ENCODE measurements around the gene AGRN.
"Not testable (repeated sequence)": the region's sequence is repeated elsewhere in the genome, so short reads cannot be mapped to it uniquely, and the experiment has no call there.

The AGRN gene

GRCh38 chr1:991275-991674, 28.6 kb upstream of the AGRN start:
- H3K36me3 ChIP-seq (ENCODE audit: control insufficient read depth in 4 of 4, insufficient read depth in 4 of 4, low read length in 3 of 4); POLR2A ChIA-PET; H3K4me1 ChIP-seq (ENCODE audit: control extremely low read depth in 1 of 4, control insufficient read depth in 4 of 4, insufficient read depth in 4 of 4, low read length in 3 of 4); DNase-seq; H3K4me3 ChIP-seq (ENCODE audit: control insufficient read depth in 1 of 7, extremely low read depth in 1 of 7, insufficient read depth in 4 of 7, low read depth in 2 of 7, low read length in 6 of 7); H3K27ac ChIP-seq (ENCODE audit: insufficient read depth in 1 of 2, low read depth in 1 of 2, low read length in 2 of 2, poor library complexity in 1 of 2, severe bottlenecking in 2 of 2): not testable (repeated sequence)
- 100% methylated on average over 3 of the region's 6 CpGs for WGBS (ENCODE audit: insufficient coverage)
- CTCF ChIA-PET = interaction anchor here (1.0 to 6.5 kb wide), 4 partner anchors 9 to 73 kb away, joined by 4 to 58 read pairs (median 8); partner anchors contain the start of gene PERM1
- peaks cover 0 to 16% (median 3%) of the 10 kb centered on the region in 5 experiments for H3K9me3 ChIP-seq (ENCODE audit: control extremely low read depth in 1 of 5, control insufficient read depth in 4 of 5, insufficient read depth in 2 of 5, low read depth in 1 of 5, low read length in 4 of 5)
- peaks cover 0 to 49% (median 3%) of the 10 kb centered on the region in 5 experiments for H3K27me3 ChIP-seq (replicated peaks in 2 of 5; ENCODE audit: control insufficient read depth in 4 of 5, insufficient read depth in 5 of 5, low read length in 4 of 5)

DNA sequence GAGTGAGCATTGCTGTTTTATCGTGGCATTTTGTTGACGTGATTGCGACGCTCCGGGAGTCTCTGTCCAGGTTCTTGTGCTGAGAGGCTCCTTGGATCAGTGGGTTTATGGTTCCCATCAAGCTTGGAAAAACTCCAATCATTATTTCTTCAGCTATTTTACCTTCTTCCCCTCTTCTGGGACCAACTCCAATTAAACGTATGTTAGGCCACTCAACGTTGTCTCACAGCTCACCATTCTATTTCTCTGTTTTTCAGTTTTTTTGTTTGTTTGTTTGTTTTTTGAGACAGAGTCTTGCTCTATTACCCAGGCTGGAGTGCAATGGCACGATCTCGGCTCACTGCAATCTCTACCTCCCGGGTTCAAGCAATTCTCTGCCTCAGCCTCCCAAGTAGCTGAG, 28.0 kb upstream of the AGRN start:
- no peaks in the 10 kb centered on the region for H3K36me3 ChIP-seq (ENCODE audit: control insufficient read depth in 4 of 4, insufficient read depth in 4 of 4, low read length in 3 of 4)
- peaks cover 0 to 6% (median 5%) of the 10 kb centered on the region in 4 experiments for H3K4me1 ChIP-seq (ENCODE audit: control extremely low read depth in 1 of 4, control insufficient read depth in 4 of 4, insufficient read depth in 4 of 4, low read length in 3 of 4)
- peaks cover 0 to 16% (median 3%) of the 10 kb centered on the region in 5 experiments for H3K9me3 ChIP-seq (ENCODE audit: control extremely low read depth in 1 of 5, control insufficient read depth in 4 of 5, insufficient read depth in 2 of 5, low read depth in 1 of 5, low read length in 4 of 5)
- 97% methylated on average over 7 of the region's 10 CpGs for WGBS (ENCODE audit: insufficient coverage)
- ChIA-PET CTCF (interaction anchor here (1.0 to 6.5 kb wide), 3 partner anchors 10 to 72 kb away, joined by 4 to 58 read pairs (median 7); partner anchors contain the start of gene PERM1), POLR2A (no interaction called here)
- no peak overlapping the region for H3K4me3 ChIP-seq (ENCODE audit: control insufficient read depth in 1 of 7, extremely low read depth in 1 of 7, insufficient read depth in 4 of 7, low read depth in 2 of 7, low read length in 6 of 7)
- peaks cover 0 to 46% (median 3%) of the 10 kb centered on the region in 5 experiments for H3K27me3 ChIP-seq (replicated peaks in 2 of 5; ENCODE audit: control insufficient read depth in 4 of 5, insufficient read depth in 5 of 5, low read length in 4 of 5)
- DNase-seq = no peak
- no peak overlapping the region for H3K27ac ChIP-seq (ENCODE audit: insufficient read depth in 1 of 2, low read depth in 1 of 2, low read length in 2 of 2, poor library complexity in 1 of 2, severe bottlenecking in 2 of 2)

GRCh38 chr1:992362-992761, 27.6 kb upstream of the AGRN start:
- no peak for DNase-seq
- POLR2A ChIA-PET = no interaction called here
- peaks cover 0 to 51% (median 5%) of the 10 kb centered on the region in 5 experiments for H3K27me3 ChIP-seq (replicated peaks in 2 of 5; ENCODE audit: control insufficient read depth in 4 of 5, insufficient read depth in 5 of 5, low read length in 4 of 5)
- H3K4me1 ChIP-seq (ENCODE audit: control extremely low read depth in 1 of 4, control insufficient read depth in 4 of 4, insufficient read depth in 4 of 4, low read length in 3 of 4) = peaks cover 0 to 6% (median 5%) of the 10 kb centered on the region in 4 experiments
- H3K36me3 ChIP-seq (ENCODE audit: control insufficient read depth in 4 of 4, insufficient read depth in 4 of 4, low read length in 3 of 4) = no peaks in the 10 kb centered on the region
- 100% methylated on average over 1 of the region's 7 CpGs for WGBS (ENCODE audit: insufficient coverage)
- H3K9me3 ChIP-seq (ENCODE audit: control extremely low read depth in 1 of 5, control insufficient read depth in 4 of 5, insufficient read depth in 2 of 5, low read depth in 1 of 5, low read length in 4 of 5) = peaks cover 0 to 16% (median 3%) of the 10 kb centered on the region in 5 experiments
- H3K27ac ChIP-seq (ENCODE audit: insufficient read depth in 1 of 2, low read depth in 1 of 2, low read length in 2 of 2, poor library complexity in 1 of 2, severe bottlenecking in 2 of 2) = no peak overlapping the region
- CTCF ChIA-PET = interaction anchor here (0.9 to 6.5 kb wide), 4 partner anchors 10 to 72 kb away, joined by 3 to 58 read pairs (median 6); partner anchors contain the start of gene PERM1
- no peak overlapping the region for H3K4me3 ChIP-seq (ENCODE audit: control insufficient read depth in 1 of 7, extremely low read depth in 1 of 7, insufficient read depth in 4 of 7, low read depth in 2 of 7, low read length in 6 of 7)

DNA sequence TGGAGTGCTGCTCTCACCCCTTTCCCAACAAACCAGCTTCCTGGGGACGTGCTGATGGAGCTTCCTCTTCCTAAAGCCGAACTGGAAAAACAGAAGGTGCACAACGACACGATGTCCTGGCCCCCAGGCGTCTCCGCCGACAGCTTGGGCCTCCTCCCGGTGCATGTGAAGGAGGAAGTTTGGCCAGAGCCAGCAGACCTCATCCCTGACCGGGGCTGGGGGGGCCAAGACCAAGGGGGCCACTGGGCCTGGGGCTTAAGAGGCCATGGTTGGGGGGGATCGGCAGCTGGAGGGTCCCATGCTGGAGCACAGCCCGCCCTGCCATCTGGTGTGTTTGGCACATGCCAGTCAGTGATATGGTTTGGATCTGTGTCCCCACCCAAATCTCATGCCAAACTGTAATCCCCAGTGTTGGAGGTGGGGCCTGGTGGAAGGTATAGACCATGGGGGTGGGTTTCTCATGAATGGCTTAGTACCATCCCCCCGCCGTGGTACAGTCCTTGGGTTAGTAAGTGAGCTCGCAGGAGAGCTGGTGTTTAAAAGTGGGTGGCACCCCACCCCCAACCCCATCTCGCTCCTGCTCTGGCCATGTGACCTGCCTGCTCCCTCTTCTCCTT, 26.4 kb upstream of the AGRN start:
- peaks cover 0 to 61% (median 7%) of the 10 kb centered on the region in 5 experiments for H3K27me3 ChIP-seq (replicated peaks in 2 of 5; ENCODE audit: control insufficient read depth in 4 of 5, insufficient read depth in 5 of 5, low read length in 4 of 5)
- peaks cover 0 to 12% (median 11%) of the 10 kb centered on the region in 4 experiments for H3K4me1 ChIP-seq (ENCODE audit: control extremely low read depth in 1 of 4, control insufficient read depth in 4 of 4, insufficient read depth in 4 of 4, low read length in 3 of 4)
- 72% methylated on average over 4 of the region's 15 CpGs for WGBS (ENCODE audit: insufficient coverage)
- ChIA-PET CTCF (interaction anchor here (0.7 to 6.5 kb wide), 4 partner anchors 9 to 71 kb away, joined by 3 to 58 read pairs (median 4); partner anchors contain the start of gene PERM1), POLR2A (interaction anchor here (1.0 kb wide), 1 partner anchor 20 kb away, joined by 3 read pairs; the partner anchor contains the start of gene ISG15)
- DNase-seq = peak in 1 of 3 donors; percentile 10
- no peak overlapping the region for H3K4me3 ChIP-seq (ENCODE audit: control insufficient read depth in 1 of 7, extremely low read depth in 1 of 7, insufficient read depth in 4 of 7, low read depth in 2 of 7, low read length in 6 of 7)
- peaks cover 0 to 16% (median 3%) of the 10 kb centered on the region in 5 experiments for H3K9me3 ChIP-seq (ENCODE audit: control extremely low read depth in 1 of 5, control insufficient read depth in 4 of 5, insufficient read depth in 2 of 5, low read depth in 1 of 5, low read length in 4 of 5)
- no peak overlapping the region for H3K27ac ChIP-seq (ENCODE audit: insufficient read depth in 1 of 2, low read depth in 1 of 2, low read length in 2 of 2, poor library complexity in 1 of 2, severe bottlenecking in 2 of 2)
- H3K36me3 ChIP-seq (ENCODE audit: control insufficient read depth in 4 of 4, insufficient read depth in 4 of 4, low read length in 3 of 4) = no peaks in the 10 kb centered on the region

GRCh38 chr1:994546-994945, 25.4 kb upstream of the AGRN start:
- Histone ChIP-seq H3K9me3 (ENCODE audit: control extremely low read depth in 1 of 5, control insufficient read depth in 4 of 5, insufficient read depth in 2 of 5, low read depth in 1 of 5, low read length in 4 of 5) (peaks cover 0 to 16% (median 3%) of the 10 kb centered on the region in 5 experiments), H3K27me3 (replicated peaks in 2 of 5; ENCODE audit: control insufficient read depth in 4 of 5, insufficient read depth in 5 of 5, low read length in 4 of 5) (peaks cover 0 to 60% (median 7%) of the 10 kb centered on the region in 5 experiments), H3K4me1 (ENCODE audit: control extremely low read depth in 1 of 4, control insufficient read depth in 4 of 4, insufficient read depth in 4 of 4, low read length in 3 of 4) (peaks cover 0 to 21% (median 20%) of the 10 kb centered on the region in 4 experiments)
- not testable (repeated sequence) for H3K36me3 ChIP-seq (ENCODE audit: control insufficient read depth in 4 of 4, insufficient read depth in 4 of 4, low read length in 3 of 4); H3K27ac ChIP-seq (ENCODE audit: insufficient read depth in 1 of 2, low read depth in 1 of 2, low read length in 2 of 2, poor library complexity in 1 of 2, severe bottlenecking in 2 of 2); DNase-seq; H3K4me3 ChIP-seq (ENCODE audit: control insufficient read depth in 1 of 7, extremely low read depth in 1 of 7, insufficient read depth in 4 of 7, low read depth in 2 of 7, low read length in 6 of 7)
- CTCF ChIA-PET = interaction anchor here (1.1 to 6.5 kb wide), 3 partner anchors 10 to 13 kb away, joined by 3 to 58 read pairs (median 3); partner anchors contain the start of gene PERM1
- 68% methylated on average over 4 of the region's 6 CpGs for WGBS (ENCODE audit: insufficient coverage)
- POLR2A ChIA-PET = interaction anchor here (1.0 kb wide), 2 partner anchors 13 to 19 kb away, joined by 3 read pairs; partner anchors contain the start of gene ISG15

GRCh38 chr1:995665-996633, 24.0 kb upstream of the AGRN start:
- Histone ChIP-seq H3K27me3 (replicated peaks in 2 of 5; ENCODE audit: control insufficient read depth in 4 of 5, insufficient read depth in 5 of 5, low read length in 4 of 5) (peaks cover 0 to 72% (median 10%) of the 10 kb centered on the region in 5 experiments), H3K4me3 (ENCODE audit: control insufficient read depth in 1 of 7, extremely low read depth in 1 of 7, insufficient read depth in 4 of 7, low read depth in 2 of 7, low read length in 6 of 7) (no peak overlapping the region), H3K9me3 (ENCODE audit: control extremely low read depth in 1 of 5, control insufficient read depth in 4 of 5, insufficient read depth in 2 of 5, low read depth in 1 of 5, low read length in 4 of 5) (peaks cover 0 to 16% (median 3%) of the 10 kb centered on the region in 5 experiments), H3K27ac (ENCODE audit: insufficient read depth in 1 of 2, low read depth in 1 of 2, low read length in 2 of 2, poor library complexity in 1 of 2, severe bottlenecking in 2 of 2) (no peak overlapping the region), H3K36me3 (ENCODE audit: control insufficient read depth in 4 of 4, insufficient read depth in 4 of 4, low read length in 3 of 4) (no peaks in the 10 kb centered on the region), H3K4me1 (ENCODE audit: control extremely low read depth in 1 of 4, control insufficient read depth in 4 of 4, insufficient read depth in 4 of 4, low read length in 3 of 4) (peaks cover 0 to 35% (median 34%) of the 10 kb centered on the region in 4 experiments)
- ChIA-PET POLR2A (interaction anchor here (1.0 kb wide), 1 partner anchor 15 kb away, joined by 3 read pairs; no protein-coding TSS in a partner anchor), CTCF (interaction anchor here (0.8 to 6.5 kb wide), 3 partner anchors 13 to 22 kb away, joined by 3 to 58 read pairs (median 9); partner anchors contain the start of gene PERM1)
- 32% methylated on average over 15 of the region's 30 CpGs for WGBS (ENCODE audit: insufficient coverage)
- peak in 2 of 3 donors; percentile 61 for DNase-seq
